ENCODE results near the gene MRPL36.

GRCh38 chr5:1809416-1810035 lies 9.9 kb upstream of the MRPL36 start:
- TF ChIP-seq EZH2 (IDR thresholded peaks at IDR 0.05; ENCODE audit: low read length) (no peak), CTCF (optimal IDR thresholded peaks at IDR 0.05 in 1 of 3, IDR thresholded peaks at IDR 0.05 in 1 of 3, conservative IDR thresholded peaks at IDR 0.05 in 1 of 3; ENCODE audit: extremely low read depth in 1 of 3, insufficient read depth in 2 of 3, low read length in 3 of 3) (no peak)

Measured in keratinocyte (primary cell).